ENCODE data around the gene SPG21.
A peak's percentile ranks its signal among the peaks of the same experiment; 100 is the strongest.

SPG21 gene

DNA sequence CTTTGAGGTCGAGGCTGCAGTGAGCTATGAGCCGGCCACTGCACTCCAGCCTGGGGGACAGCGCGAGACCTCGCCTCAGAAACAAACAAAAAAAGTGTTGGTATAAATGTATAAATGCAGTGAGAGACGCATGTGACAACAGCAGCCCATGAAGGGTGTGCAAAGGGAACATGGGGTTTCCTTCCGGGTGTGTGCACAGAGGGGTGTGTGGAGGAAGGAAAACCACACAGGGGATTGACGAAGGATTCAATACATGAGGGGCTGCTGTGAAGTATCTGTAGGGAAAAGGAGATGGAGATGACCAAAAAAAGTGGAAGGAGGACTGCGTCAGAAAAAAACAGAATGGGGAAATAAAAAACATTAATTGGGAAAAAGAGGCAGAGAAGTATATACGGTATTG lies 38.6 kb upstream of the SPG21 start:
- Histone ChIP-seq H3K27me3 (ENCODE audit: insufficient read depth, low read length) (no peaks in the 10 kb centered on the region), H3K36me3 (ENCODE audit: insufficient read depth, low read length) (peaks cover 24% of the 10 kb centered on the region; the same call in 1 of the 2 replicates), H3K4me3 (ENCODE audit: low read depth, low read length, poor library complexity, severe bottlenecking) (peak overlapping the region; percentile 88), H3K9ac (ENCODE audit: low read length) (peak overlapping the region; percentile 78), H2AFZ (ENCODE audit: low read length) (no peak overlapping the region), H3K79me2 (ENCODE audit: insufficient read depth, low read length) (peaks cover 5% of the 10 kb centered on the region), H3K4me1 (ENCODE audit: insufficient read depth, low read length, severe bottlenecking) (peaks cover 15% of the 10 kb centered on the region), H3K9me2 (ENCODE audit: low read depth, low read length) (no peaks in the 10 kb centered on the region), H3K9me3 (ENCODE audit: low read length) (no peaks in the 10 kb centered on the region), H3K4me2 (ENCODE audit: low read length) (peak overlapping the region; percentile 93), H3K27ac (ENCODE audit: low read depth, low read length, poor library complexity, severe bottlenecking) (no peak overlapping the region), H3F3A (ENCODE audit: insufficient read depth, low read length) (no peaks in the 10 kb centered on the region; the same call in 1 of the 2 replicates), H4K20me1 (ENCODE audit: insufficient read depth, low read length) (no peaks in the 10 kb centered on the region)
- TF ChIP-seq EZH2 (IDR thresholded peaks at IDR 0.05; ENCODE audit: borderline replicate concordance, low read length), result no peak

DNA sequence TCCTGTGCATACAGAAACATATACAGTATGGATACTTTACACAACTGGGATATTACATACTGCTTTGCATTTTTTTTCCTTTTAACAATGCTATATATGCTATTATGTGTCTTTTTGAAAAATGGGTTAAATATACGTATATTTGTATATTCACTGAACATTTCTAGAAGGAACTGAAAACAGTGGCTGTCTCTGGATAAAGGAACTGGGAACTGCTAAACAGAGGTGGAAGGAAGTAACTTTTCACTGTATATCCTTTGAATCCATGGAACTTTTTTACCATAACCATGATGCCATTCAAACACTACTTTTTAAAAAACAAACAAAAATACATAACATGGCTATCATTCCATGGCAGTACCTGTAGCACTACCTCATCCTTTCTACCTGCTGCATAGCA lies 37.9 kb upstream of the SPG21 start:
- H2AFZ ChIP-seq (ENCODE audit: low read length), result no peak overlapping the region
- H3K9me2 ChIP-seq (ENCODE audit: low read depth, low read length), result no peaks in the 10 kb centered on the region
- no peaks in the 10 kb centered on the region for H3K27me3 ChIP-seq (ENCODE audit: insufficient read depth, low read length)
- peaks cover 12% of the 10 kb centered on the region for H3K4me1 ChIP-seq (ENCODE audit: insufficient read depth, low read length, severe bottlenecking)
- H3K9me3 ChIP-seq (ENCODE audit: low read length), result no peaks in the 10 kb centered on the region
- H3K4me3 ChIP-seq (ENCODE audit: low read depth, low read length, poor library complexity, severe bottlenecking), result peak overlapping the region; percentile 88
- H3K4me2 ChIP-seq (ENCODE audit: low read length), result peak overlapping the region; percentile 93
- peaks cover 5% of the 10 kb centered on the region for H3K79me2 ChIP-seq (ENCODE audit: insufficient read depth, low read length)
- no peak for TF ChIP-seq EZH2 (IDR thresholded peaks at IDR 0.05; ENCODE audit: borderline replicate concordance, low read length)
- TF ChIP-seq, protein P1, sequence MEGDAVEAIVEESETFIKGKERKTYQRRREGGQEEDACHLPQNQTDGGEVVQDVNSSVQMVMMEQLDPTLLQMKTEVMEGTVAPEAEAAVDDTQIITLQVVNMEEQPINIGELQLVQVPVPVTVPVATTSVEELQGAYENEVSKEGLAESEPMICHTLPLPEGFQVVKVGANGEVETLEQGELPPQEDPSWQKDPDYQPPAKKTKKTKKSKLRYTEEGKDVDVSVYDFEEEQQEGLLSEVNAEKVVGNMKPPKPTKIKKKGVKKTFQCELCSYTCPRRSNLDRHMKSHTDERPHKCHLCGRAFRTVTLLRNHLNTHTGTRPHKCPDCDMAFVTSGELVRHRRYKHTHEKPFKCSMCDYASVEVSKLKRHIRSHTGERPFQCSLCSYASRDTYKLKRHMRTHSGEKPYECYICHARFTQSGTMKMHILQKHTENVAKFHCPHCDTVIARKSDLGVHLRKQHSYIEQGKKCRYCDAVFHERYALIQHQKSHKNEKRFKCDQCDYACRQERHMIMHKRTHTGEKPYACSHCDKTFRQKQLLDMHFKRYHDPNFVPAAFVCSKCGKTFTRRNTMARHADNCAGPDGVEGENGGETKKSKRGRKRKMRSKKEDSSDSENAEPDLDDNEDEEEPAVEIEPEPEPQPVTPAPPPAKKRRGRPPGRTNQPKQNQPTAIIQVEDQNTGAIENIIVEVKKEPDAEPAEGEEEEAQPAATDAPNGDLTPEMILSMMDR (IDR thresholded peaks at IDR 0.05; ENCODE audit: low read length), result no peak
- H3K9ac ChIP-seq (ENCODE audit: low read length), result no peak overlapping the region; the same call in 1 of the 2 replicates
- no peaks in the 10 kb centered on the region; the same call in 1 of the 2 replicates for H3F3A ChIP-seq (ENCODE audit: insufficient read depth, low read length)
- no peak overlapping the region for H3K27ac ChIP-seq (ENCODE audit: low read depth, low read length, poor library complexity, severe bottlenecking)
- H3K36me3 ChIP-seq (ENCODE audit: insufficient read depth, low read length), result peaks cover 28% of the 10 kb centered on the region
- no peaks in the 10 kb centered on the region for H4K20me1 ChIP-seq (ENCODE audit: insufficient read depth, low read length)

DNA sequence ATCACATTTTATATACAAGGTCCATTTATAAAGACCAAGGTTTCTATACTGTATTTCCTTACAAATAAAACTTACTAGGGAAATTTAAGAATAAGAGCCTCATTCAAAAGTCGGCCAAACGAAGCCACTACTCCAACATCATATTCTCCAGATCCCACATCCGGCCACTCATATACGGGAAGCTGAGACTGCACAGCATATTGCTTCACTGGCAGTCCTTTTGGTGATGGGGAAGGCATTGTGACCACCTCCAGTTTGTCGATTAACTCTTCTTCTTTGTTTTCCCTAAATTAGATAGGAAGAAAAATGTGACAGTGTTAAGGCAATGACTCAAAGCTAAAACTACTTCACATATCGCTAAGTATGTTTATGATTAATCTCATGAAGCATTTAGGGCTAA lies 37.0 kb upstream of the SPG21 start:
- Histone ChIP-seq H3K4me3 (ENCODE audit: low read depth, low read length, poor library complexity, severe bottlenecking) (no peak overlapping the region), H3K9ac (ENCODE audit: low read length) (no peak overlapping the region), H3F3A (ENCODE audit: insufficient read depth, low read length) (no peaks in the 10 kb centered on the region; the same call in 1 of the 2 replicates), H3K79me2 (ENCODE audit: insufficient read depth, low read length) (peaks cover 5% of the 10 kb centered on the region), H3K4me1 (ENCODE audit: insufficient read depth, low read length, severe bottlenecking) (peaks cover 12% of the 10 kb centered on the region), H3K27ac (ENCODE audit: low read depth, low read length, poor library complexity, severe bottlenecking) (no peak overlapping the region), H3K9me3 (ENCODE audit: low read length) (no peaks in the 10 kb centered on the region), H2AFZ (ENCODE audit: low read length) (no peak overlapping the region), H3K27me3 (ENCODE audit: insufficient read depth, low read length) (no peaks in the 10 kb centered on the region), H4K20me1 (ENCODE audit: insufficient read depth, low read length) (no peaks in the 10 kb centered on the region), H3K9me2 (ENCODE audit: low read depth, low read length) (no peaks in the 10 kb centered on the region), H3K4me2 (ENCODE audit: low read length) (no peak overlapping the region), H3K36me3 (ENCODE audit: insufficient read depth, low read length) (peaks cover 28% of the 10 kb centered on the region)
- TF ChIP-seq, protein P1 (IDR thresholded peaks at IDR 0.05; ENCODE audit: low read length), result no peak
- no peak for TF ChIP-seq EZH2 (IDR thresholded peaks at IDR 0.05; ENCODE audit: borderline replicate concordance, low read length)

DNA sequence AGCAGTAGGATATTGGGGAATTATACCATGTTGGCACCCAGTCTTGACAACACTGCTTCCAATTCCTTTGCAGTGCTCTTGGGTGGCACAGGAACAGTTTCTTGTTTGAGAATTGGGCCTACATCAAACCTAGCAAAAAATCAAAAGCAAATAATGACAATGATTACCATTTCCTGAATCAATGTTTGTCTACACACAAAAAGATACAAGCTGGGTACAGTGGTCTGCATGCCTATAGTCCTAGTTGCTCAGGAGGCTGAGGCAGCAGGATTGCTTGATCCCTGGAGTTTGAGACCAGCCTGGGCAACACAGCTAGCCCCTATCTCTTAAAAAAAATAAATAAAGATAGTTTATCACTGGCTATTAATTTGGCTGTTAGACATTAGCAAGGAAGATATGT lies 31.8 kb upstream of the SPG21 start:
- no peaks in the 10 kb centered on the region for H3K27me3 ChIP-seq (ENCODE audit: insufficient read depth, low read length)
- H4K20me1 ChIP-seq (ENCODE audit: insufficient read depth, low read length), result no peaks in the 10 kb centered on the region
- no peak overlapping the region for H3K4me2 ChIP-seq (ENCODE audit: low read length)
- no peaks in the 10 kb centered on the region for H3K9me3 ChIP-seq (ENCODE audit: low read length)
- H3K4me3 ChIP-seq (ENCODE audit: low read depth, low read length, poor library complexity, severe bottlenecking), result no peak overlapping the region
- no peak overlapping the region for H3K27ac ChIP-seq (ENCODE audit: low read depth, low read length, poor library complexity, severe bottlenecking)
- H3K36me3 ChIP-seq (ENCODE audit: insufficient read depth, low read length), result peaks cover 61% of the 10 kb centered on the region
- H3K9me2 ChIP-seq (ENCODE audit: low read depth, low read length), result no peaks in the 10 kb centered on the region
- TF ChIP-seq, protein P1 (IDR thresholded peaks at IDR 0.05; ENCODE audit: low read length), result no peak
- no peak for TF ChIP-seq EZH2 (IDR thresholded peaks at IDR 0.05; ENCODE audit: borderline replicate concordance, low read length)
- H3K4me1 ChIP-seq (ENCODE audit: insufficient read depth, low read length, severe bottlenecking), result no peaks in the 10 kb centered on the region
- no peaks in the 10 kb centered on the region; the same call in 1 of the 2 replicates for H3F3A ChIP-seq (ENCODE audit: insufficient read depth, low read length)
- H3K9ac ChIP-seq (ENCODE audit: low read length), result no peak overlapping the region
- H2AFZ ChIP-seq (ENCODE audit: low read length), result no peak overlapping the region
- H3K79me2 ChIP-seq (ENCODE audit: insufficient read depth, low read length), result no peaks in the 10 kb centered on the region
